Thymus (tissue), 11 donors: ENCODE data around the gene GPR62. TPM values are rescaled to one million over a fixed set of nuclear protein-coding genes. Genes with fewer than 3 reads are reported as not detected.
A peak's percentile ranks its signal among the peaks of the same experiment; 100 is the strongest.

Experiments used
- DNase-seq, 9 donors: peaks; one replicate each; pipeline ENCODE4 v3.0.0-alpha.2; 2013; ENCODE audit warnings: low spot score in 9 of 9, low read depth in 6 of 9, missing footprints in 1 of 9
- H3K27ac ChIP-seq, 2 donors: one replicate each; pipeline ENCODE4 v1.5.1; 2013; ENCODE audit warnings: control low read depth in 1 of 2, low read depth in 1 of 2, low read length in 1 of 2, mild to moderate bottlenecking in 1 of 2, moderate library complexity in 1 of 2
- H3K27me3 ChIP-seq, 2 donors: one replicate each; pipeline ENCODE4 v1.5.1; 2013; ENCODE audit warnings: low read length in 1 of 2; ENCODE audit not compliant: control insufficient read depth in 2 of 2, insufficient read depth in 1 of 2
- H3K36me3 ChIP-seq, 2 donors: one replicate each; pipeline ENCODE4 v1.5.1; 2013; ENCODE audit warnings: low read length in 1 of 2, mild to moderate bottlenecking in 1 of 2, moderate library complexity in 1 of 2; ENCODE audit not compliant: control insufficient read depth in 2 of 2, insufficient read depth in 2 of 2
- H3K4me1 ChIP-seq, 2 donors: one replicate each; pipeline ENCODE4 v1.5.1; 2013; ENCODE audit warnings: low read length in 2 of 2; ENCODE audit not compliant: control insufficient read depth in 2 of 2, insufficient read depth in 2 of 2
- H3K4me3 ChIP-seq, 2 donors: one replicate each; pipeline ENCODE4 v1.5.1; 2013; ENCODE audit warnings: low read length in 2 of 2, control low read depth in 1 of 2, mild to moderate bottlenecking in 1 of 2
- H3K9me3 ChIP-seq, 2 donors: one replicate each; pipeline ENCODE4 v1.5.1; 2013; ENCODE audit warnings: low read length in 1 of 2, mild to moderate bottlenecking in 1 of 2; ENCODE audit not compliant: control insufficient read depth in 2 of 2, insufficient read depth in 1 of 2
- WGBS: extraction: QIAGEN DNeasy Blood & Tissue Kit; methylation state at CpG from one replicate; pipeline ENCODE4 v1.1.7; 2013; 5-methylcytosine and 5-hydroxymethylcytosine counted together
- polyA plus RNA-seq: library from polyadenylated mRNA; stranded (reverse); fragments of 200-250 nt; gene quantifications from one replicate; pipeline ENCODE4 v1.2.3, GENCODE V29; 2013
- total RNA-seq: library from RNA; stranded (reverse); fragments of 120-200 nt; gene quantifications from one replicate; pipeline ENCODE4 v1.2.4, GENCODE V29; 2013
- donor health status: healthy.

GPR62 gene
- total and polyA plus RNA-seq, 2 donors: 0.02 to 0.05 TPM

DNA sequence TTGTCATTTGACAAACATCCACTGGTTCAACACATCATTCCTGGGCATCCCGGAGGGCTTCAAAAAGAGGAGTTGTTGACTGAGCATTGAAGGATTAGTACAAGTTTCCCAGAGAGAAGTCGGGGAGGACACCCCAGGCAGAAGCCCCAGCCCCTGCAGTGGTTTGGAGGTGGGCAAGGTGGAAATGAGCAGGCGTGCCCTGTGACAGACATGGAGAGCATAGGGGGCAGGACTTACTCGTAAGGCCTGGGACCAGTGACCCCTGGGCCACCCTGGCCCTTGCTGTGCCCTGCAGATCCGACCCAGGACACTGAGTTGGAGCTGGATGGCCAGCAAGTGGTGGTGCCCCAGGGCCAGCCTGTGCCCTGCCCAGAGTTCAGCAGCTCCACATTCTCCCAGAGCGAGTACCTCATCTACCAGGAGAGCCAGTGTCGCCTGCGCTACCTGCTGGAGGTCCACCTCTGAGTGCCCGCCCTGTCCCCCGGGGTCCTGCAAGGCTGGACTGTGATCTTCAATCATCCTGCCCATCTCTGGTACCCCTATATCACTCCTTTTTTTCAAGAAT is 7.1 kb upstream of the GPR62 start:
- peaks cover 0 to 16% of the 10 kb centered on the region in 2 donors for H3K27me3 ChIP-seq
- H3K4me1 ChIP-seq: no peaks in the 10 kb centered on the region
- no peak overlapping the region for H3K4me3 ChIP-seq
- H3K36me3 ChIP-seq: no peaks in the 10 kb centered on the region
- WGBS: 95% methylated on average over 10 of the region's 10 CpGs
- no peak for DNase-seq
- H3K9me3 ChIP-seq: no peaks in the 10 kb centered on the region
- H3K27ac ChIP-seq: no peak overlapping the region

DNA sequence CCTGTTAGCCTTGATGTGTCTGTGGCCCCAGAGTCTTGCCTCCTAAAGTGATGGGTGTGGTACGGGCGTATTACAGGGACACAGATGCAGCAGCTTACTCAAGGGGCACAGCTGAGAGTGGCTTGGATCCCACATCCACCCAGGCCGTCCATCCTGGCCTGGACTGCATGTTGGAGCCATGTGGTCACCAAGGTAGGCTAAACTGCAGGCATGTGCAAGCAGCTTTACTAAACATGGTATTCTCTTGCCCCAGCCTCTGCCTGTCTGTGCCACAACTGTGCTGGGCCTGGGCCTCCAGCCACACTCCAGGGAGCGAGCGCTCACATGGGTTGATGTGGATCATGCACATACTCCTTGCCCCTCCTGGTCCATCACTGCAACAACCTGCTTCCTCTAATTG is 6.1 kb upstream of the GPR62 start:
- H3K27ac ChIP-seq: no peak overlapping the region
- no peaks in the 10 kb centered on the region for H3K4me1 ChIP-seq
- peaks cover 8 to 26% of the 10 kb centered on the region in 2 donors for H3K27me3 ChIP-seq
- 89% methylated on average over 5 of the region's 5 CpGs for WGBS
- H3K9me3 ChIP-seq: no peaks in the 10 kb centered on the region
- H3K4me3 ChIP-seq: no peak overlapping the region
- DNase-seq: no peak
- no peaks in the 10 kb centered on the region for H3K36me3 ChIP-seq

GRCh38 chr3:51950899-51951298 is 4.3 kb upstream of the GPR62 start:
- Histone ChIP-seq H3K4me3 (no peak overlapping the region), H3K9me3 (no peaks in the 10 kb centered on the region), H3K4me1 (peaks cover 0 to 3% of the 10 kb centered on the region in 2 donors), H3K36me3 (no peaks in the 10 kb centered on the region), H3K27me3 (peaks cover 20 to 44% of the 10 kb centered on the region in 2 donors), H3K27ac (no peak overlapping the region)
- 96% methylated on average over 2 of the region's 2 CpGs for WGBS
- DNase-seq: no peak

DNA sequence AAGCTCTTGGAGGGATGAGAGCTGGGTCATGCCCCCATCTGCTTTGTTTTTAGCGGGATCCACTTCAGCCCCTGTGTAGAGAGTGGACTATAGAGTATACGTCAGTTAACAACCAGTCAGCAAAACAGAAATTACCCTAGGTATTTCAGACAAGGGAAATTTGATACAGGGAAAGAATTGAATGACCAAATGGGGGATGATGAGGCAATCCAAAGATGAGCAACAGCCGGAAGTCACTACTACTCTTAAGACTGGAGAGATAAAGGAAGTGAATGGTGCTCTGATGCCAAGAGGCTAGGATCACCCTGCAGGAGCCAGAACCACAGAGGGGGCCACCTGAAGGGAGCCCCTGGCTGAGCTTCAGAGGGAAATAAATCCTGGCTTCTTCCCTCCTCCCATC is 1.7 kb upstream of the GPR62 start:
- Histone ChIP-seq H3K4me1 (peaks cover 5 to 11% of the 10 kb centered on the region in 2 donors), H3K36me3 (no peaks in the 10 kb centered on the region), H3K27ac (no peak overlapping the region), H3K9me3 (peaks cover 0 to 3% of the 10 kb centered on the region in 2 donors), H3K27me3 (peaks cover 32 to 69% of the 10 kb centered on the region in 2 donors), H3K4me3 (no peak overlapping the region)
- 90% methylated on average over 3 of the region's 3 CpGs for WGBS
- DNase-seq: no peak

DNA sequence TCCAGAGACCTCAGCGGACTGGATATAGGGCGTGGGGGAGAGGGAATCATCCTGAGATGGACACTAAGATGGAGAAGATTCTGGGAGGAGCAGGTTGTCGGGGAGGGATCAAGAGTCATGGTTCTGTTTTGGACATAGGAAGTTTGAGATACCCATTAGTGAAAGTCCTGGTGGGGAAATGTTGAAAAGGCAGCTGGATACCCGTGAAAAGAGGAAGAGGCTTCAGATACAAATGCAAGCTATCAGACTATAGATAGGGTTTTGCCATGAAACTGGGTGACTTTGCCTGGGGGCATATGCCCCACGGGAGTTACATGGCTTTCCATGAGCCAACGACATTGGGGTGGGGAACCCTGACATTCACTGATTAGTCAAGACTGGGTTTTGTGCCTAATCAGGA is 1.1 kb upstream of the GPR62 start:
- Histone ChIP-seq H3K27ac (no peak overlapping the region), H3K36me3 (no peaks in the 10 kb centered on the region), H3K9me3 (peaks cover 0 to 3% of the 10 kb centered on the region in 2 donors), H3K27me3 (peaks cover 33 to 75% of the 10 kb centered on the region in 2 donors), H3K4me3 (no peak overlapping the region), H3K4me1 (peaks cover 5 to 11% of the 10 kb centered on the region in 2 donors)
- WGBS: 63% methylated on average over 6 of the region's 6 CpGs
- DNase-seq: no peak

DNA sequence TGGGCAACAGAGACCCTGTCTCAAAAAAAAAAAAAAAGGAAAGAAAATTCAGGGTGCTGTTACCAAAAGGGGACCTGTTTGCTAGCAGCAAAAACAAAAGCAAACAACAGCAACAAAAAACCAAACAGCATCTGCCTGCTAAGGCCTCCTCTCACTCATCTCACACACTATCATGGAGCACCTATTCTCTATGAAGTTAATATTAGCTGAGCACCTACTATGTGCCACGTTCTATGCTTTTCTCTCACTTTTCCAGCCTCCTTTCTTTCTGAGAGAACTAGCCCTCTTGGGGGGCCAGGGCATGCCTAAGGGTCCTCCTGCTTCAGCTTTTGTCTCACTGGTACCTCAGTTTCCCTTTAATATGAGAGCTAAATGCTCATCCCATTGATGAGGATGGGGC is 468 bp upstream of the GPR62 start:
- WGBS: 92% methylated on average over 1 of the region's 1 CpG
- peaks cover 5 to 11% of the 10 kb centered on the region in 2 donors for H3K4me1 ChIP-seq
- peaks cover 0 to 3% of the 10 kb centered on the region in 2 donors for H3K9me3 ChIP-seq

GRCh38 chr3:51955893-51956770 is 951 bp downstream of the GPR62 start:
- Histone ChIP-seq H3K27me3 (peaks cover 34 to 87% of the 10 kb centered on the region in 2 donors), H3K4me3 (peak overlapping the region in 1 of 2 donors; percentile 42), H3K4me1 (peaks cover 5 to 11% of the 10 kb centered on the region in 2 donors), H3K9me3 (peaks cover 0 to 3% of the 10 kb centered on the region in 2 donors), H3K36me3 (no peaks in the 10 kb centered on the region), H3K27ac (no peak overlapping the region)
- peak in 2 of 9 donors; percentile 44 to 54 for DNase-seq
- 6% methylated on average over 97 of the region's 97 CpGs for WGBS

More for the DNA sequence above, 468 bp upstream of the GPR62 start:
- H3K27me3 ChIP-seq: peaks cover 34 to 79% of the 10 kb centered on the region in 2 donors
- no peak for DNase-seq
- H3K36me3 ChIP-seq: no peaks in the 10 kb centered on the region
- H3K27ac ChIP-seq: no peak overlapping the region
- no peak overlapping the region for H3K4me3 ChIP-seq

DNA sequence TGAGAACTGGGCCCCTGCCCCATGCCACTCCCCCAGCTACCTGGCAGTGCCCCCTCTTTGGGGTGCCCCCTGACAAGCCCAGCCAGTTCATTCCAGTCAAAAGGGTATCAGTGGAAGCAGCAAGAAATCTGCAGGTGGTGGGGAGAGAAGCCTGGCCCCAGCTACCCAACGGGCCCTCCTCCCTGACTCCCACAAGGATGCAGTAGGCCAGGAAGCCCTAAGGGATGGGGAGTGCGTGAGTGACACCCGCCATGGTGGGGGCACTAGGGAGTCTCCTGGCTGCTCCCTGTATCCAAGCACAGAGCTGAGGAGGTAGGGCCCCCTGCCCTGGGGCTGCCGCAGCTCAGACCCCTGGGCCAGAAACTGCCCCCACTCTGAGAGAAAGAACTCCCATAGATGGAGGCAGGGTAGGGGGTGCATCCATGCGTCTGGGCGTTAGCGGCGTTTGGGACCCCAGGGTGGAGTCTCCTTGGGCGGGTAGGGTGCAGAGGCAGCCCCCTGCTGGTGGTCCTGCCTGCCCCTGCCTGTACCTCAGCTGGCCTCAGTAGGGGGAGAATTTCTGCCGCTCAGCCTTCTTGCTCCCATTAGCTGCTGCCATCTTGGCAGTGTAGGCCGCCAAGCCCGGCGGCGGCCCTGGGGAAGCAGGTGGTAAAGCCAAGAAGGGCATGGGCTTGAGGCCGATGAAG is 2.5 kb downstream of the GPR62 start:
- H3K4me3 ChIP-seq: no peak overlapping the region
- no peak overlapping the region for H3K27ac ChIP-seq
- 98% methylated on average over 15 of the region's 15 CpGs for WGBS
- H3K9me3 ChIP-seq: peaks cover 0 to 3% of the 10 kb centered on the region in 2 donors
- no peaks in the 10 kb centered on the region for H3K36me3 ChIP-seq
- no peak for DNase-seq
- peaks cover 5 to 11% of the 10 kb centered on the region in 2 donors for H3K4me1 ChIP-seq
- peaks cover 34 to 94% of the 10 kb centered on the region in 2 donors for H3K27me3 ChIP-seq
